ENCODE data around the gene FBXO47.
"Not testable (repeated sequence)": the region's sequence is repeated elsewhere in the genome, so short reads cannot be mapped to it uniquely, and the experiment has no call there.

DNA sequence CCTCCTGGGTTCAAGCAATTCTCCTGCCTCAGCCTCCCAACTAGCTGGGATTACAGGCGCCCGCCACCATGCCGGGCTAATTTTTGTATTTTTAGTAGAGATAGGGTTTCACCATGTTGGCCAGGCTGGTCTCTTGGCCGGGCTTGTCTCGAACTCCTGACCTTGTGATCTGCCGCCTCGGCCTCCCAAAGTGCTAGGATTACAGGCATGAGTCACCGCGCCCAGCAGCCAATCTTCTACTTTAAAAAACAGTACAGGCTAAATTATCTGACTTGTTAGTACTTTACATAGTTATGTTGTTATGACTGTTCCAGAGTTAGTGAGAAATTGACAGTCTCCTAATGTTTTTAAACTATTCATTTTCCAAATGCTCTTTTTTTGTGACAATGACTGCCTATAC, 33.2 kb downstream of the FBXO47 start:
- TF ChIP-seq, protein P1, sequence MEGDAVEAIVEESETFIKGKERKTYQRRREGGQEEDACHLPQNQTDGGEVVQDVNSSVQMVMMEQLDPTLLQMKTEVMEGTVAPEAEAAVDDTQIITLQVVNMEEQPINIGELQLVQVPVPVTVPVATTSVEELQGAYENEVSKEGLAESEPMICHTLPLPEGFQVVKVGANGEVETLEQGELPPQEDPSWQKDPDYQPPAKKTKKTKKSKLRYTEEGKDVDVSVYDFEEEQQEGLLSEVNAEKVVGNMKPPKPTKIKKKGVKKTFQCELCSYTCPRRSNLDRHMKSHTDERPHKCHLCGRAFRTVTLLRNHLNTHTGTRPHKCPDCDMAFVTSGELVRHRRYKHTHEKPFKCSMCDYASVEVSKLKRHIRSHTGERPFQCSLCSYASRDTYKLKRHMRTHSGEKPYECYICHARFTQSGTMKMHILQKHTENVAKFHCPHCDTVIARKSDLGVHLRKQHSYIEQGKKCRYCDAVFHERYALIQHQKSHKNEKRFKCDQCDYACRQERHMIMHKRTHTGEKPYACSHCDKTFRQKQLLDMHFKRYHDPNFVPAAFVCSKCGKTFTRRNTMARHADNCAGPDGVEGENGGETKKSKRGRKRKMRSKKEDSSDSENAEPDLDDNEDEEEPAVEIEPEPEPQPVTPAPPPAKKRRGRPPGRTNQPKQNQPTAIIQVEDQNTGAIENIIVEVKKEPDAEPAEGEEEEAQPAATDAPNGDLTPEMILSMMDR (conservative IDR thresholded peaks at IDR 0.05), result not testable (repeated sequence)
- not testable (repeated sequence) for TF ChIP-seq ZFX (IDR thresholded peaks at IDR 0.05)
